GM19468 (cell line): ENCODE results near the gene MARK2.

Experiments
- ATAC-seq: cut with Tn5 transposase; IDR thresholded peaks from one replicate; pipeline ENCODE4 v1.9.1; 2021; ENCODE audit warnings: mild to moderate bottlenecking, moderate library complexity, moderate number of reproducible peaks; ENCODE audit not compliant: unreplicated experiment; ENCODE audit errors: extremely low read depth

The MARK2 gene

DNA sequence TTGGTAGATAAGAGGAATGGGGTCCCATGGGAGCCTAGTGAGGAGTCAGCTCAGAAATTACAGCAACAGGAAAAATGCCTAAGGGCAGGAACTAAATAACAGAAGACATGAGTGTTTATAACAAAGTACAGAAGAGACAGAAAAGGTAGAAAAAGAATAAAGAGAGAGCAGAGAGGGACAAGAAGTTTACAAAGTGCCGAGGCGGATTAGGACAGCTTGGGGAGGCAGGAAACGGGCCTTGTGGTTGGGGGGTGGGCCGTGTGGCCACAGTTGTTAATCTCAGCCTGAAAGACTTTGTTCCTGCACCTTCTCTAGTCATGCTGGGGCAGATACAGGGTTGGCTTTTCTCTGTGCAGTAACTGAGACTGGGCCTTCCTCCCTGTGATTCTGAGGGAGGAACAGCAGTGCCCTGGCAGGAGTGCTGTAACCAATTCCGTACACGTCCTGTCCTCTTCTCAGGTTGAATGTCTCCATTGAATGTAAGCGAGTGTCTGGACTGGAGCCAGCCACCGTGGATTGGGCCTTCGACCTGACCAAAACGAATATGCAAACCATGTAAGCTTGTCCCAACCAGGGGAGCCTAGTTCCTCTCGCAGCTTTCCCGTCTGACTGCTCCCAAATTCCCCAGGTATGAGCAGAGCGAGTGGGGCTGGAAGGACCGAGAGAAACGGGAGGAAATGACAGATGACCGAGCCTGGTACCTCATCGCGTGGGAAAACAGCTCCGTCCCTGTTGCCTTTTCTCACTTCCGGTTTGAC lies 113.0 kb downstream of the MARK2 start:
- no peak for ATAC-seq

DNA sequence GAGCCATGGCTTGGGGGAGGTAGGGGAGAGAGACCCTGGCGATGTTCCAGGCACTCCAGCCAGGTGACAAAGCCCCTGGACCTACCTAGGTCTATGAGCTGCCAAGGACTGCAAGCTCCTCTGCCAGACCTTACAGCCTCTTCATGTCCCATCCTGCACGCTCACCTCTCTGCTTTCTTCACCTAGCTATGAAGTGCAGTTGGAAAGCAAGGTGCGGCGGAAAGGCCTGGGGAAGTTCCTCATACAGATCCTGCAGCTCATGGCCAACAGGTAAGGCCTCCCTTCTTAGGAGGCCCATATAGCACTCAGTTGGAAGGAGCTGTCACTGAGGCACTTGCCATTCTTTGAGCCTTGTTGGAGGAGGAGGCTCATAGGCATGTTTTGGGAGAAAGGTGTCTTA lies 113.7 kb downstream of the MARK2 start:
- ATAC-seq: no peak

DNA sequence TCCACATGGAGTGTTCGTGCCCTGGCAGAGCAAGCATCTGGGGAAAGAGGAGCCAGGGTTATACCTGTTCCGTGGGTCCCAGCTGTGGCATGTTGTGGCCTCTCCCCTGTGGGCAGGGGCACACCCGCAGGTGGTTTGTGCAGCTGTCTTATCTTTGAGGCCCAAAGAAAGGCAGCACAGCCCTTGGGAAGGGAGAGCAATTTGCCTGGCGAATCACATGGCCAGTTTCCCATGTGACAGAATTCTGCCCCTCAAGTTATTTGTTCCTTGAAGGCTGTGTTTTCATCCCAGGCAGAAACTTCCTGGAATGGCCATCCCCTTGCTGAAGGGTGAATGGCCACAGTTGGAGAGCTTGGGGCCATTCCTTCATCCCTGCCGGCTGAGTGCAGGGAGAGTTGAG lies 119.1 kb downstream of the MARK2 start:
- ATAC-seq: no peak
